Measurements from ENCODE around the gene SIK3. TPM values are rescaled to one million over a fixed set of nuclear protein-coding genes. Genes with fewer than 3 reads are reported as not detected.

The SIK3 gene
- total RNA-seq, 4 donors from 2014 or later = 14.1 to 77.0 (median 40.7) TPM

DNA sequence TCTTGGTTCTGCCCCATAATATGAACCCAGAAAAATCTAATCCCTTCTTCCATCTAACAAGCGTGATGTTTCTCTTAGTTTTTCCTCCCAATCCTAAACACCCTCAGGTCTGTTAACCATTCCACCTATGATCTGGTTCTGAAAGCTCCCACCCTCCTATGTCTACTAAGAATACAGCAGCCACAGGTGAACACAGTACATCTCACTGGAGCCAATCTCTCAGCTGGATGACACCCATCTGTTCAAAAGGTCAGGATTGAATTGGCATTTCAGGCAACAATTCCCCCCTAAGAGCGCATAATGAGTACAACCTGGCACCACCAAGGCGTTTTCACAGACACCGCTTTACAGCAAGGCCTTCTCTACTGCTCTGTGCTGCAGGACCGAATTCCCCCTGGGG, 241.8 kb downstream of the SIK3 start:
- Histone ChIP-seq H3K9me3 (no peaks in the 10 kb centered on the region), H3K4me1 (peaks cover 0 to 8% of the 10 kb centered on the region in 2 donors), H3K27ac (no peak overlapping the region), H3K4me3 (no peak overlapping the region), H3K27me3 (no peaks in the 10 kb centered on the region), H3K36me3 (no peaks in the 10 kb centered on the region)
- no peak for TF ChIP-seq POLR2A (IDR thresholded peaks at IDR 0.05)
- TF ChIP-seq, protein P1, sequence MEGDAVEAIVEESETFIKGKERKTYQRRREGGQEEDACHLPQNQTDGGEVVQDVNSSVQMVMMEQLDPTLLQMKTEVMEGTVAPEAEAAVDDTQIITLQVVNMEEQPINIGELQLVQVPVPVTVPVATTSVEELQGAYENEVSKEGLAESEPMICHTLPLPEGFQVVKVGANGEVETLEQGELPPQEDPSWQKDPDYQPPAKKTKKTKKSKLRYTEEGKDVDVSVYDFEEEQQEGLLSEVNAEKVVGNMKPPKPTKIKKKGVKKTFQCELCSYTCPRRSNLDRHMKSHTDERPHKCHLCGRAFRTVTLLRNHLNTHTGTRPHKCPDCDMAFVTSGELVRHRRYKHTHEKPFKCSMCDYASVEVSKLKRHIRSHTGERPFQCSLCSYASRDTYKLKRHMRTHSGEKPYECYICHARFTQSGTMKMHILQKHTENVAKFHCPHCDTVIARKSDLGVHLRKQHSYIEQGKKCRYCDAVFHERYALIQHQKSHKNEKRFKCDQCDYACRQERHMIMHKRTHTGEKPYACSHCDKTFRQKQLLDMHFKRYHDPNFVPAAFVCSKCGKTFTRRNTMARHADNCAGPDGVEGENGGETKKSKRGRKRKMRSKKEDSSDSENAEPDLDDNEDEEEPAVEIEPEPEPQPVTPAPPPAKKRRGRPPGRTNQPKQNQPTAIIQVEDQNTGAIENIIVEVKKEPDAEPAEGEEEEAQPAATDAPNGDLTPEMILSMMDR (IDR thresholded peaks at IDR 0.05) = no peak
- no peak for DNase-seq
- intact Hi-C loops (cut with DNase I; ENCODE audit: low total_unique reads) = no loop called here

DNA sequence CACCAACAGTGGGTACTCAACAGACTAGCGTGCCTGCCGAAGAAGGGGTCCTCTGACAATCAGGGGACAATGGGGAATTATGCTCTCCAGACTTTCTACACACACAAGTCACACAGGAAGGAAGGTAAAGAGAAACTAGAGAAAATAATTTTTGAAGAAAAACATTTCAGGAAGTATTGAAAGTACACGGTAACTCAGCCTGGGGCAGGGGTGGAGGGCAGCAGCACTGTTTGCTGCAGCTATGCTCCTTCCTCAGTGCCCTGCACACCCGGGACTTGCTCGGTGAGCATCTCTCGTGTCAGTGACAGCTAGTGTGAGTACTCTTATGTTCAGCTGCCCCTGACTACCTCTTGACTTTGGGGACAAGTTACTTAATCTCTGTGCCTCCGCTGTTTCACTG, 242.8 kb downstream of the SIK3 start:
- DNase-seq = no peak
- no peaks in the 10 kb centered on the region for H3K36me3 ChIP-seq
- intact Hi-C loops (cut with DNase I; ENCODE audit: low total_unique reads) = no loop called here
- TF ChIP-seq, protein P1 (IDR thresholded peaks at IDR 0.05) = no peak
- H3K9me3 ChIP-seq = no peaks in the 10 kb centered on the region
- no peak overlapping the region for H3K27ac ChIP-seq
- no peak overlapping the region for H3K4me3 ChIP-seq
- H3K27me3 ChIP-seq = no peaks in the 10 kb centered on the region
- H3K4me1 ChIP-seq = peaks cover 0 to 8% of the 10 kb centered on the region in 2 donors

DNA sequence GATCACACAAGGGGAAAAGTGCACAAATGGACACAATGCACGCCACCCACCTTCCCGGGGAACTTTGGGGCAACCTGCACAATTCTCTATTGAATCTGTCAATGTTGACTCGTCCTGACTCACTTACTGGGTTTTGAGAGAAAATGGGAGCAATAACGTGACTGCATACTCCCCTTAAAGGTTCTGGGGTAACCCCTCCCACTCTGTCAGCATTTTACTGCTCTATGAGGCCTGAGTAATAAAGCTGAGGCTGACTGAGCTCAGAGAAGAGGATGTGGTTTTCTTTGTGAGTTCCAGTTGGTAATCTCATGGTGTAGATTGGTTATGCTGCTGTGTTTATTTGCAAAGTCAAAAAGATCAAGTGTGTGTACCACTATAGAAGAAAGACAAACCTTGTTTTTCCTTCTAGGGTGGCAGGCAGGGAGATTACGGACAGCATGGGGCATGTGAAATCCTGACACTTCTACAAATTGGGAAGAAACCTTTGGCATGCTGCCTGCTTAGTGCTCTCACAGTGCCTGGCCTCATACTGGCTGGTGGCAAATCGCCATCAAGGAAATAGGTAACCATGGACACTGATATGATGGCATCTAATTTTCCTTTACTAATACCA, 244.7 kb downstream of the SIK3 start:
- Histone ChIP-seq H3K4me1 (peaks cover 0 to 8% of the 10 kb centered on the region in 2 donors), H3K27ac (no peak overlapping the region), H3K36me3 (no peaks in the 10 kb centered on the region), H3K27me3 (no peaks in the 10 kb centered on the region), H3K9me3 (no peaks in the 10 kb centered on the region), H3K4me3 (no peak overlapping the region)
- intact Hi-C loops (cut with DNase I; ENCODE audit: low total_unique reads) = no loop called here
- no peak for DNase-seq
- no peak for TF ChIP-seq POLR2A (IDR thresholded peaks at IDR 0.05)
- TF ChIP-seq, protein P1 (IDR thresholded peaks at IDR 0.05) = no peak

DNA sequence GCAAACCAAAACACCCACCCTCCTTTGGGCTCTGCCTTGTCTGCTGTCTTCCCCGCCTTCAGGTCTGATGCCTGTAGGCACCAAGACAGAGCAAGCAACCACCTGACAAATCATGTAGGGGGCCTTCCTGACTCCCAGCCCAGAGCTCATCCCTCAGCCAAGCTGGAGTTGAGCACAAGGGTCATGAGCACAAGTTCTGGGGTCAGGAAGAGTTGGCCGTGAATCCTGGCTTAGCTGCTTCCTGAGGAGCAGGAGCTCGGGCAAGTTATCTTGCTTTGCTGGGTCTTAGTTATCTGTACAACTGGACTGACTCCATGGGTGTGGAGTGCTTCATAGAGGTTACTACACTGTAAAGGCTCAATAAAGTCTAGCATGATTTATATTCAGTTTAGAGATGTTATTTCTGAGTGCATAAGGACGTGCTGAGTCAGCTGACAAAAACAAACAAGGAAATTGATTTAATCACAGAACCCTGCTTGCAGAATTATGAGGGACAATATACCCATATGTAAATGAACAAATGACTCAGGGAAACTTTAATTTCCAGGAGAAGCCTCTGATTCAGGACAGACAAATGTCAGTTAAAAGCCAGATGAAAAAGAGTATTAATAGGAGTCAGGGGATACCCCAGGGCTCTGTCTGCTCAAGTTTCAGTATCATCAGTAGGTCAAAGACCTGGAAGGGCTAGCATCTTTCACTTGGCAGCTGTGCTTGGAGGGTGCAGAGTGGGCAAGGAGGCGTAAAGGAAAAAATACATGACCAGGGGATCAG, 245.8 kb downstream of the SIK3 start:
- no peak for TF ChIP-seq POLR2A (IDR thresholded peaks at IDR 0.05)
- TF ChIP-seq, protein P1 (IDR thresholded peaks at IDR 0.05) = no peak
- Histone ChIP-seq H3K4me3 (no peak overlapping the region), H3K4me1 (peaks cover 0 to 8% of the 10 kb centered on the region in 2 donors), H3K27ac (peak overlapping the region in 1 of 2 donors; percentile 7), H3K36me3 (no peaks in the 10 kb centered on the region), H3K9me3 (no peaks in the 10 kb centered on the region), H3K27me3 (no peaks in the 10 kb centered on the region)
- peak; percentile 35 to 40 for DNase-seq
- intact Hi-C loops (cut with DNase I; ENCODE audit: low total_unique reads) = no loop called here

DNA sequence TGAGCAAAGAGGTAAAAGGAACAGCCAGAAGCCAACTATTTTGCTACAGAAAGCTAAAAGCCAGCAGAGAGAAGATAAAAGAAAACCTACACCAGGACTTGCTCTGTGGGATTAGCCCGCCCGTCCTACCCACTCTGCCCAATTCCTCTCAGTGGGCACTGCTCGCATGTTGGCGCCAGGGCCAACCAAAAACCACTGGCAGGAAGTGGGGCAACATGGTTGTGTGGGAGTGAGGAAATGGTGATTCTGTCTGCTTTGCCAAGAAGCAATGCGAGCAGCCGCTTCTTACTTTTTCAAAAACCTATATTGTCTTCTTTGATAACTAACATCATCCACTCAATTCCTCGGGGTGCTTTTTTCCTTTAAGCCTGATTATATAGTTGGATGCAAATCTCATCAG, 246.6 kb downstream of the SIK3 start:
- Histone ChIP-seq H3K27me3 (no peaks in the 10 kb centered on the region), H3K4me1 (peaks cover 0 to 8% of the 10 kb centered on the region in 2 donors), H3K27ac (peak overlapping the region in 1 of 2 donors; percentile 7), H3K9me3 (no peaks in the 10 kb centered on the region), H3K4me3 (no peak overlapping the region), H3K36me3 (no peaks in the 10 kb centered on the region)
- TF ChIP-seq, protein P1 (IDR thresholded peaks at IDR 0.05) = no peak
- no peak for TF ChIP-seq POLR2A (IDR thresholded peaks at IDR 0.05)
- DNase-seq = no peak
- intact Hi-C loops (cut with DNase I; ENCODE audit: low total_unique reads) = no loop called here
